DOHH2 (cell line): ENCODE data around the gene DCUN1D3.

Experiments used
- H3F3A ChIP-seq: fragments of 200-600 bp; sonication (generic), shearing (Covaris generic); 2 replicates; pipeline ENCODE4 v1.6.0; 2016; ENCODE audit warnings: antibody characterized with exemption, mild to moderate bottlenecking; ENCODE audit not compliant: control insufficient read depth, insufficient read depth
- H3K27ac ChIP-seq: fragments of 200-600 bp; sonication (generic); 2 replicates; pipeline ENCODE4 v1.5.1; 2014; ENCODE audit warnings: low read depth, mild to moderate bottlenecking, low read length, moderate library complexity
- H3K27me3 ChIP-seq: fragments of 200-600 bp; sonication (generic); 2 replicates; pipeline ENCODE4 v1.6.1; 2014; ENCODE audit warnings: mild to moderate bottlenecking, low read length, mixed read lengths; ENCODE audit not compliant: control insufficient read depth
- H3K36me3 ChIP-seq: fragments of 200-600 bp; sonication (generic); 2 replicates; pipeline ENCODE4 v1.6.1; 2014; ENCODE audit warnings: mild to moderate bottlenecking, low read length, moderate library complexity, mixed read lengths; ENCODE audit not compliant: control insufficient read depth
- H3K4me1 ChIP-seq: fragments of 200-600 bp; sonication (generic); 2 replicates; pipeline ENCODE4 v1.6.1; 2014; ENCODE audit warnings: mild to moderate bottlenecking, low read length, mixed read lengths; ENCODE audit not compliant: control insufficient read depth
- H3K4me2 ChIP-seq: fragments of 200-600 bp; sonication (generic); 2 replicates; pipeline ENCODE4 v1.6.0; 2014; ENCODE audit warnings: mild to moderate bottlenecking, low read length, moderate library complexity
- H3K4me3 ChIP-seq: fragments of 200-600 bp; sonication (generic); 2 replicates; pipeline ENCODE4 v1.5.1; 2014; ENCODE audit warnings: mild to moderate bottlenecking, low read length, mixed read lengths
- H3K79me2 ChIP-seq: fragments of 200-600 bp; sonication (generic); 2 replicates; pipeline ENCODE4 v1.6.1; 2014; ENCODE audit warnings: mild to moderate bottlenecking, low read length, mixed read lengths; ENCODE audit not compliant: control insufficient read depth
- H3K9me2 ChIP-seq: fragments of 200-600 bp; sonication (generic); replicated peaks from 2 replicates; pipeline ENCODE4 v1.6.1; 2014; ENCODE audit warnings: mild to moderate bottlenecking, low read length, mixed read lengths; ENCODE audit not compliant: control insufficient read depth
- H3K9me3 ChIP-seq: fragments of 200-600 bp; sonication (generic); 2 replicates; pipeline ENCODE4 v1.6.1; 2014; ENCODE audit warnings: antibody characterized with exemption, low read length, mixed read lengths; ENCODE audit not compliant: control insufficient read depth, insufficient read depth
- H4K20me1 ChIP-seq: fragments of 200-600 bp; sonication (generic); 2 replicates; pipeline ENCODE4 v1.6.0; 2014; ENCODE audit warnings: low read depth, mild to moderate bottlenecking, antibody characterized with exemption, low read length, moderate library complexity; ENCODE audit not compliant: control insufficient read depth, insufficient read depth
- CTCF ChIP-seq: fragments of 200-600 bp; sonication (generic); IDR thresholded peaks from one replicate; pipeline ENCODE4 v1.5.1; 2014; ENCODE audit warnings: antibody characterized with exemption, mild to moderate bottlenecking, low read depth, low read length; ENCODE audit not compliant: poor library complexity, severe bottlenecking
- EZH2phosphoT487 ChIP-seq: fragments of 200-600 bp; sonication (generic); IDR thresholded peaks from 2 replicates; pipeline ENCODE4 v1.6.1; 2017; ENCODE audit warnings: borderline replicate concordance, mild to moderate bottlenecking, antibody characterized with exemption, low read length, moderate library complexity, mixed read lengths

Gene DCUN1D3

GRCh38 chr16:20938426-20938825, 38.3 kb upstream of the DCUN1D3 start:
- H3K79me2 ChIP-seq = no peaks in the 10 kb centered on the region
- H3K9me3 ChIP-seq = no peaks in the 10 kb centered on the region
- no peaks in the 10 kb centered on the region for H3K9me2 ChIP-seq
- peaks cover 4% of the 10 kb centered on the region; the same call in 1 of the 2 replicates for H3K27me3 ChIP-seq
- H4K20me1 ChIP-seq = no peaks in the 10 kb centered on the region
- H3K36me3 ChIP-seq = no peaks in the 10 kb centered on the region
- no peak overlapping the region for H3K4me3 ChIP-seq
- no peak overlapping the region for H3K4me2 ChIP-seq
- H3K4me1 ChIP-seq = no peaks in the 10 kb centered on the region
- no peak for TF ChIP-seq CTCF
- TF ChIP-seq EZH2phosphoT487 = no peak
- H3K27ac ChIP-seq = no peak overlapping the region
- H3F3A ChIP-seq = no peaks in the 10 kb centered on the region

- no peaks in the 10 kb centered on the region for H3F3A ChIP-seq
- H3K27me3 ChIP-seq = peaks cover 4% of the 10 kb centered on the region; the same call in 1 of the 2 replicates
- H3K36me3 ChIP-seq = no peaks in the 10 kb centered on the region
- H3K79me2 ChIP-seq = no peaks in the 10 kb centered on the region
- H3K4me2 ChIP-seq = no peak overlapping the region
- no peak overlapping the region for H3K4me3 ChIP-seq
- no peaks in the 10 kb centered on the region for H3K9me2 ChIP-seq
- no peaks in the 10 kb centered on the region for H4K20me1 ChIP-seq
- no peaks in the 10 kb centered on the region for H3K9me3 ChIP-seq
- H3K27ac ChIP-seq = no peak overlapping the region
- TF ChIP-seq CTCF (no peak), EZH2phosphoT487 (no peak)
- no peaks in the 10 kb centered on the region for H3K4me1 ChIP-seq
These were observed 37.6 kb upstream of the DCUN1D3 start for GRCh38 chr16:20937736-20938135.

- TF ChIP-seq CTCF (no peak), EZH2phosphoT487 (no peak)
- no peaks in the 10 kb centered on the region for H3K9me3 ChIP-seq
- H3K79me2 ChIP-seq = no peaks in the 10 kb centered on the region
- H3K36me3 ChIP-seq = no peaks in the 10 kb centered on the region
- H3F3A ChIP-seq = no peaks in the 10 kb centered on the region
- H3K4me1 ChIP-seq = no peaks in the 10 kb centered on the region
- H3K27me3 ChIP-seq = peaks cover 4% of the 10 kb centered on the region; the same call in 1 of the 2 replicates
- H3K4me3 ChIP-seq = no peak overlapping the region
- no peak overlapping the region for H3K27ac ChIP-seq
- no peaks in the 10 kb centered on the region for H4K20me1 ChIP-seq
- no peak overlapping the region for H3K4me2 ChIP-seq
- no peaks in the 10 kb centered on the region for H3K9me2 ChIP-seq
These were observed 33.4 kb upstream of the DCUN1D3 start for GRCh38 chr16:20933589-20933988.
